Stimulated activated CD8-positive, alpha-beta memory T cell treated with anti-CD3 and anti-CD28 coated beads, Interleukin-12 subunit alpha, Interleukin-12 subunit beta, amount 100 ng/mL, for 4 hours (primary cell): ENCODE results near the gene CCDC102B.
"Not testable (repeated sequence)": the region's sequence is repeated elsewhere in the genome, so short reads cannot be mapped to it uniquely, and the experiment has no call there.

Experiments
- DNase-seq: peaks from one replicate; pipeline ENCODE4 v3.0.0-alpha.2; 2020; ENCODE audit warnings: low read depth

CCDC102B gene

GRCh38 chr18:68830256-68831045 lies 32.6 kb downstream of the CCDC102B start:
- no peak for DNase-seq

GRCh38 chr18:68833756-68834155 lies 35.9 kb downstream of the CCDC102B start:
- no peak for DNase-seq

GRCh38 chr18:68837665-68838451 lies 40.0 kb downstream of the CCDC102B start:
- DNase-seq, result no peak

GRCh38 chr18:68839701-68840100 lies 41.8 kb downstream of the CCDC102B start:
- no peak for DNase-seq

GRCh38 chr18:68840554-68841263 lies 42.8 kb downstream of the CCDC102B start:
- DNase-seq, result no peak

GRCh38 chr18:68841301-68841700 lies 43.4 kb downstream of the CCDC102B start:
- no peak for DNase-seq

GRCh38 chr18:68842951-68843350 lies 45.1 kb downstream of the CCDC102B start:
- no peak for DNase-seq

GRCh38 chr18:68843473-68844089 lies 45.7 kb downstream of the CCDC102B start:
- DNase-seq, result no peak

GRCh38 chr18:68847219-68847837 lies 49.4 kb downstream of the CCDC102B start:
- no peak for DNase-seq

GRCh38 chr18:68848242-68848641 lies 50.4 kb downstream of the CCDC102B start:
- no peak for DNase-seq

- DNase-seq, result no peak
Measured at GRCh38 chr18:68854786-68855391, 57.0 kb downstream of the CCDC102B start.

- DNase-seq, result no peak
Measured at GRCh38 chr18:68855491-68855890, 57.6 kb downstream of the CCDC102B start.

GRCh38 chr18:68861365-68861764 lies 63.5 kb downstream of the CCDC102B start:
- DNase-seq, result no peak

- no peak for DNase-seq
Measured at GRCh38 chr18:68865021-68865420, 67.1 kb downstream of the CCDC102B start.

GRCh38 chr18:68865503-68865902 lies 67.6 kb downstream of the CCDC102B start:
- DNase-seq, result no peak

GRCh38 chr18:68873003-68873402 lies 75.1 kb downstream of the CCDC102B start:
- no peak for DNase-seq

- no peak for DNase-seq
Measured at GRCh38 chr18:68874361-68874760, 76.5 kb downstream of the CCDC102B start.

GRCh38 chr18:68879947-68880346 lies 82.1 kb downstream of the CCDC102B start:
- not testable (repeated sequence) for DNase-seq

GRCh38 chr18:68887410-68887809 lies 89.5 kb downstream of the CCDC102B start:
- DNase-seq, result no peak

- DNase-seq, result no peak
Measured at GRCh38 chr18:68893354-68893753, 95.5 kb downstream of the CCDC102B start.

GRCh38 chr18:68897286-68897685 lies 99.4 kb downstream of the CCDC102B start:
- DNase-seq, result no peak
